GM12891 (cell line): ENCODE results near the gene OR2A25.

Source experiments
- POLR2A ChIP-seq: IDR thresholded peaks from 2 replicates; pipeline ENCODE4 v1.6.1; 2011; ENCODE audit warnings: low read depth, low read length, control low read depth
- TAF1 ChIP-seq: IDR thresholded peaks from 2 replicates; pipeline ENCODE4 v1.6.1; 2011; ENCODE audit warnings: low read depth, low read length, control low read depth

GRCh38 chr7:144027070-144027469 is 42.5 kb upstream of the OR2A25 start:
- TF ChIP-seq POLR2A (no peak), TAF1 (no peak)
